Karpas-422 (cell line): ENCODE measurements around the gene NAPA. TPM values are rescaled to one million over a fixed set of nuclear protein-coding genes. Genes with fewer than 3 reads are reported as not detected.

Experiments used
- DNase-seq: peaks from one replicate; pipeline ENCODE4 v3.0.0-alpha.2; 2015
- H2AFZ ChIP-seq: fragments of 200-600 bp; sonication (generic); 2 replicates; pipeline ENCODE4 v1.6.1; 2014; ENCODE audit warnings: antibody characterized with exemption, low read length, mixed read lengths
- H3K27ac ChIP-seq: fragments of 200-600 bp; sonication (generic); 2 replicates; pipeline ENCODE4 v1.5.1; 2014; ENCODE audit warnings: mild to moderate bottlenecking, low read length, moderate library complexity
- H3K27me3 ChIP-seq: fragments of 200-600 bp; sonication (generic); 2 replicates; pipeline ENCODE4 v1.6.1; 2014; ENCODE audit warnings: low read length, mixed read lengths
- H3K36me3 ChIP-seq: fragments of 200-600 bp; sonication (generic); 2 replicates; pipeline ENCODE4 v1.6.1; 2014; ENCODE audit warnings: low read length, mixed read lengths; ENCODE audit not compliant: insufficient read depth
- H3K4me1 ChIP-seq: fragments of 200-600 bp; sonication (generic); 2 replicates; pipeline ENCODE4 v1.6.1; 2014; ENCODE audit warnings: mild to moderate bottlenecking, low read length, mixed read lengths
- H3K4me2 ChIP-seq: fragments of 200-600 bp; sonication (generic); 2 replicates; pipeline ENCODE4 v1.6.1; 2014; ENCODE audit warnings: low read length, low read depth, mild to moderate bottlenecking; ENCODE audit not compliant: poor library complexity, severe bottlenecking
- H3K4me3 ChIP-seq: fragments of 200-600 bp; sonication (generic); 2 replicates; pipeline ENCODE4 v1.5.1; 2014; ENCODE audit warnings: mild to moderate bottlenecking, antibody characterized with exemption, low read length, mixed read lengths
- H3K79me2 ChIP-seq: fragments of 200-600 bp; sonication (generic); 2 replicates; pipeline ENCODE4 v1.6.1; 2014; ENCODE audit warnings: mild to moderate bottlenecking, low read length, mixed read lengths
- H3K9ac ChIP-seq: fragments of 200-600 bp; sonication (generic); 2 replicates; pipeline ENCODE4 v1.6.0; 2014; ENCODE audit warnings: low read length
- H3K9me2 ChIP-seq: fragments of 200-600 bp; sonication (generic), shearing (Covaris generic); replicated peaks from 2 replicates; pipeline ENCODE4 v1.6.0; 2014; ENCODE audit warnings: mild to moderate bottlenecking, low read length, moderate library complexity; ENCODE audit not compliant: insufficient read depth
- H3K9me3 ChIP-seq: fragments of 300-700, 200-600 bp; sonication (generic); 2 replicates; pipeline ENCODE4 v1.6.1; 2014; ENCODE audit warnings: low read length, mixed read lengths
- H4K20me1 ChIP-seq: fragments of 200-600 bp; sonication (generic); 2 replicates; pipeline ENCODE4 v1.6.1; 2014; ENCODE audit warnings: mild to moderate bottlenecking, antibody characterized with exemption, low read length, low read depth; ENCODE audit not compliant: insufficient read depth
- total RNA-seq: library from RNA; depleted of rRNA; stranded (reverse); fragments of >200 nt; shearing (Covaris generic); gene quantifications from 2 replicates; pipeline ENCODE4 v1.2.3, GENCODE V29; 2014; ENCODE audit warnings: low replicate concordance

The NAPA gene
- total RNA-seq, 1 experiment from 2014 or later = 60.8 TPM

DNA sequence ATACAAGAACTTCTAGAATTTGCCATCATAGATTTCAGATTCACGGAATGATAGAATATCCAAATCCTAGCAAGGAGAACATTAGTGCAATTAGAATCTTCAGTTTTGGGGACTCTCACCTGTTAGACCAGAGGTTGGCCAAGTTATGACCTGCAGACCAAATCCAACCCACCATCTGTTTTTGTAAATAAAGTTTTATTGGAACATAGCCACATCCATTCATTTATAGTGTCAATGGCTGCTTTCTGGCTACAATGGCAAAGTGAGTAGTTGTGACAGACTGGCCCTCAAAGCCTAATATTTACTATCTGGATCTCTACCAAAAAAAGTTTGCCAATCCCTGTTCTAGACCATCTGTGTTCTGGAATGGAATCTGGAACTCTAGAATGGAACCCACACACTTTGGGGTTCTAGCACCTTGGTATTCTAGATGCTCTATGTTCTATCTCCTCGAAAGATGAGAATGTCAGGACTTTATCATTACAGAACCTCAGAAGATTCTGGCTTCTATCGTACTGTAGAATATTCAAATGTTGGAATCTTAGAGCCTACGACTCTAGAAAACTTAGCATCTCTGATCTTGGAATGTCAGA lies 33.3 kb downstream of the NAPA start:
- Histone ChIP-seq H3K9ac (no peak overlapping the region), H3K36me3 (no peaks in the 10 kb centered on the region), H3K27ac (no peak overlapping the region), H3K9me3 (no peaks in the 10 kb centered on the region), H3K27me3 (no peaks in the 10 kb centered on the region), H3K79me2 (no peaks in the 10 kb centered on the region; the same call in 1 of the 2 replicates), H3K4me2 (no peak overlapping the region), H4K20me1 (no peaks in the 10 kb centered on the region), H3K9me2 (no peaks in the 10 kb centered on the region), H3K4me3 (no peak overlapping the region), H3K4me1 (peaks cover 10% of the 10 kb centered on the region), H2AFZ (no peak overlapping the region)
- no peak for DNase-seq

DNA sequence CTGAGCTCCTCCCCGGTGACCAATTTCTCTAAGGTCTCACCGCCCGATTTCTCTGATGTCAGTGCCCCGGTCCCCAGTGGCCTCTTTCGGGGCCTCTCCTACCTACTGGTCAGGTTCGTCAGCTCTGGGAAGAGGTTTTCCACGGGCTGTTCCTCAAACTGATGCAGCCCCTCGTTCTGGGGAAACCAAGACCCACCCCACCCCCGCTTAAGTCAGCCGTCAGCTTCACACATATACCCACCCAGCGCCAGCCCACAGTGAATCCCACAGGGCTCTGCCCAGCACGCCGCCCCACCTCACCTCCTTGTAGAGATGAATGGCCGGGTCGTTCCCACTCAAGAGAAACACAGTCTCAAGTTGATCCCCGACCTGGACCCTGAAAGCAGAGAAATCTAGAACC lies 34.2 kb downstream of the NAPA start:
- no peak overlapping the region for H3K27ac ChIP-seq
- H3K4me1 ChIP-seq = peaks cover 10% of the 10 kb centered on the region
- H3K9me2 ChIP-seq = no peaks in the 10 kb centered on the region
- H3K4me2 ChIP-seq = no peak overlapping the region
- no peaks in the 10 kb centered on the region for H3K27me3 ChIP-seq
- no peaks in the 10 kb centered on the region for H3K9me3 ChIP-seq
- no peaks in the 10 kb centered on the region for H3K36me3 ChIP-seq
- no peaks in the 10 kb centered on the region; the same call in 1 of the 2 replicates for H3K79me2 ChIP-seq
- H2AFZ ChIP-seq = no peak overlapping the region
- H3K9ac ChIP-seq = no peak overlapping the region
- no peak for DNase-seq
- no peaks in the 10 kb centered on the region for H4K20me1 ChIP-seq
- H3K4me3 ChIP-seq = no peak overlapping the region

GRCh38 chr19:47479701-47480503 lies 35.0 kb downstream of the NAPA start:
- no peaks in the 10 kb centered on the region for H3K36me3 ChIP-seq
- no peaks in the 10 kb centered on the region for H4K20me1 ChIP-seq
- H3K4me2 ChIP-seq = no peak overlapping the region

DNA sequence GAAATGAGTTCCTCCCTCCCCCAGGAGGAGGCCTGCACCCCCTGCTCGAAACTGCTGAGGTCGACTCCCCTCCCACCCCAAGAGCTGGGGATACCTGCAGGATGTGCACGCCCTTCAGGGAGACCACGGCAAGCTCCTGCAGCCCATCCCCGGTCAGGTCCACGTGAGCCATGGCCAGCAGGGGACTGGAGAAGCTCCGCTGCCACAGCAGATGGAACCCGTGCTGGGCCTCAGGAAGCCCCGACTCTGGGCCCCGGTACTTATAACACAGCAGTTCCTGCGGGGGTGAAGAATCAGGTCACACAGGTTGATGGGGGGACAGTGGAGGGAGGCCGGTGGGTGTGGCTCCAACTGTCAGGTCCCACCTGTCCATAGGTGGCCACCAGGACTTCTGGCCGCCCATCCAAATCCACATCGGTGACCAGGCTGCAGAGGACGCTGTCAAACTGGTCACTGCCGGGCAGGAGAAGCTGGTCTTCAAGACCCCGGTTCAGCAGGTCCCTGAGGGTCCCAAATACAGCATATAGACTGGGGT lies 38.4 kb downstream of the NAPA start:
- no peak overlapping the region for H3K27ac ChIP-seq
- H3K9me2 ChIP-seq = no peaks in the 10 kb centered on the region
- no peaks in the 10 kb centered on the region for H3K36me3 ChIP-seq
- no peak for DNase-seq
- H3K79me2 ChIP-seq = no peaks in the 10 kb centered on the region
- H3K27me3 ChIP-seq = no peaks in the 10 kb centered on the region
- no peaks in the 10 kb centered on the region for H3K4me1 ChIP-seq
- no peak overlapping the region for H2AFZ ChIP-seq
- no peak overlapping the region for H3K4me3 ChIP-seq
- no peak overlapping the region for H3K9ac ChIP-seq
- no peaks in the 10 kb centered on the region for H4K20me1 ChIP-seq
- H3K4me2 ChIP-seq = no peak overlapping the region
- no peaks in the 10 kb centered on the region for H3K9me3 ChIP-seq

More at GRCh38 chr19:47479701-47480503, 35.0 kb downstream of the NAPA start:
- no peaks in the 10 kb centered on the region for H3K27me3 ChIP-seq
- no peaks in the 10 kb centered on the region; the same call in 1 of the 2 replicates for H3K79me2 ChIP-seq
- no peak for DNase-seq
- no peaks in the 10 kb centered on the region for H3K9me3 ChIP-seq
- no peak overlapping the region for H3K27ac ChIP-seq
- H2AFZ ChIP-seq = no peak overlapping the region
- no peak overlapping the region for H3K4me3 ChIP-seq
- H3K4me1 ChIP-seq = peaks cover 2% of the 10 kb centered on the region
- no peak overlapping the region for H3K9ac ChIP-seq
- no peaks in the 10 kb centered on the region for H3K9me2 ChIP-seq

DNA sequence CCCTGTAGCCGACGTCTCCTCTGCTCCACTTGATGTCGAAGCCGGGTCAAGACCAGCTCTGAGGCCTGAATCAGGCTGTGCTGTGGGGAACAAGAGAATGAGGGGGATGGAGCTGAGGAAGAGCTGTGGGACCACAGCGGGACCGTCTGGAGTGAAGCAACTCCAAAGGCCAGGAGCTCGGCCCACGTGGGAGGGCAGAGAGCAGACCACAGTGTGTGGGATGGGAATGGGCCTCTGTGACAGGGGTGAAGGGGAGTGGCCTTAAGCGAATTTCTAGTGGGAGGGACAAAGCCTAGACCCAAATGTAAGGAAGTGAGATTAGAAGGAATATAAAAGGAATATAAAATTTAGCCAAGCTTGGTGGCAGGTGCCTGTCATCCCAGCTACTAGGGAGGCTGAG lies 39.4 kb downstream of the NAPA start:
- no peak overlapping the region for H3K9ac ChIP-seq
- H3K4me3 ChIP-seq = no peak overlapping the region
- no peak overlapping the region for H3K4me2 ChIP-seq
- H3K36me3 ChIP-seq = no peaks in the 10 kb centered on the region
- no peaks in the 10 kb centered on the region for H3K9me2 ChIP-seq
- H3K27ac ChIP-seq = no peak overlapping the region
- no peaks in the 10 kb centered on the region for H3K79me2 ChIP-seq
- H3K4me1 ChIP-seq = no peaks in the 10 kb centered on the region
- no peak overlapping the region for H2AFZ ChIP-seq
- H3K27me3 ChIP-seq = no peaks in the 10 kb centered on the region
- no peak for DNase-seq
- no peaks in the 10 kb centered on the region for H4K20me1 ChIP-seq
- no peaks in the 10 kb centered on the region for H3K9me3 ChIP-seq

DNA sequence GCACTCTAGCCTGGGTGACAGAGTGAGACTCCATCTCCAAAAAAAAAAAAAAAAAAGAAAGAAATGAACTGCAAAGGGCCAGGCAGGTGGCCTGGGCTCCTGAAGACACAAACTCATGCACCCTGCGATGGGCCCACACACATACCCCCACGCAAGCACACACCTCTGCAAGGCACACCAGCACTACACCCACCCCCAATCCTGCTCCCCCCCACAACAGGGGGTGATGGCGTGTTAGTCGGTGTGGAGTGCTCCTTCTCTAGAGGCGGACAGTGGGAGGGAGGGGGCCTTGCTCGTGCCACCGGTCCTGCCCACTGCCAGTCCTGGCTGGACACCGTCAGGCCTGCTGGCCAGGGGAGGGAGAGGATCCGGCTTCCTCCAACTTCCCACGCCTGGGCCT lies 41.5 kb downstream of the NAPA start:
- H3K27me3 ChIP-seq = no peaks in the 10 kb centered on the region
- no peak overlapping the region for H3K27ac ChIP-seq
- H3K9me2 ChIP-seq = no peaks in the 10 kb centered on the region

DNA sequence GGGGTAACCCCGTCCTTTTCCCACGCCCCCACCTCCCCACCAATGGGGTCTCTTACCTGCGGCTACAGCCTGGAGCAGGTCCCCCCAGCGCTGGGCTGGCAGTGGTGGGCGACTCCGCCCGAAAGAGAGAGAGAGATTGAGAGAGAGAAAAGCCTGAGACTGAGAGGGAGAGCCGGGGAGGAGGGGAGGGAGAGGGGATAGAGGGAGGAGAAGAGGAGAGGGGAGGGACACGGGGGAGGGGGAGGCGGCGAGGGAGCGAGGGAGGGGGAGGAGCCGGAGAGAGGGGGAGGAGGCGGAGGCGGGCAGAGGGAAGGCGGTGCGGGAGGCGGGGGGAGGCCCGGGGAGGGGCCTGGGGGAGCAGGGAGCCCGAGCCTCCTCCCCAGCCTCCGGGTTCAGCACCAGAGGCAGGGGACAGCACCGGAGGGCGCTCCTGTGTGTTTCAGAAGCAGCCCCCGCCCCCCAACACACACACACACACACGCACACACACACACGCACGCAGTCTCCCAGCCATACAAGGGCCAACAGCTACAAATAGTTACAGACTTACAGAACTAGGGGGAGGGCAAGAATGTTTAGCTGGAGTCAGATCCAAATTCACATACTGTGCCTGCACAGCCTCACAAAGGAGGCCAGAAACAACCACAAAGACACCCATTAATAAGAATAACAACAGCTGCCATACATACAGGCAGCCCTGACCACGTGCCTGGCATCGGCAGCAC lies 43.0 kb downstream of the NAPA start, which contains the start of gene SLC8A2:
Gene SLC8A2, minus strand, starts transcription at position 161 of the 725 bp plus-strand sequence. CDS start 5,490 bp downstream, outside the sequence.
- DNase-seq = peak; percentile 89
- Histone ChIP-seq H3K4me1 (no peaks in the 10 kb centered on the region), H3K9ac (no peak within 1 kb of the TSS), H3K27ac (no peak within 1 kb of the TSS), H3K9me2 (no peaks in the 10 kb centered on the region), H3K4me2 (no peak within 1 kb of the TSS), H3K36me3 (no peaks in the 10 kb centered on the region), H2AFZ (no peak within 1 kb of the TSS), H4K20me1 (no peaks in the 10 kb centered on the region), H3K79me2 (no peaks in the 10 kb centered on the region), H3K9me3 (no peaks in the 10 kb centered on the region), H3K27me3 (no peaks in the 10 kb centered on the region), H3K4me3 (no peak within 1 kb of the TSS)

More for the DNA sequence above, 41.5 kb downstream of the NAPA start:
- no peak overlapping the region for H3K4me2 ChIP-seq
- no peak overlapping the region for H3K9ac ChIP-seq
- no peaks in the 10 kb centered on the region for H3K36me3 ChIP-seq
- H2AFZ ChIP-seq = no peak overlapping the region
- no peak overlapping the region for H3K4me3 ChIP-seq
- H3K4me1 ChIP-seq = no peaks in the 10 kb centered on the region
- H3K9me3 ChIP-seq = no peaks in the 10 kb centered on the region
- DNase-seq = no peak
- H3K79me2 ChIP-seq = no peaks in the 10 kb centered on the region
- H4K20me1 ChIP-seq = no peaks in the 10 kb centered on the region

GRCh38 chr19:47471381-47471732 lies 43.5 kb downstream of the NAPA start:
- H3K9ac ChIP-seq = no peak overlapping the region
- no peaks in the 10 kb centered on the region for H3K9me2 ChIP-seq
- H3K27ac ChIP-seq = no peak overlapping the region
- H3K4me2 ChIP-seq = no peak overlapping the region
- H3K4me1 ChIP-seq = no peaks in the 10 kb centered on the region
- H3K4me3 ChIP-seq = no peak overlapping the region
- DNase-seq = no peak
- H4K20me1 ChIP-seq = no peaks in the 10 kb centered on the region
- H2AFZ ChIP-seq = no peak overlapping the region
- H3K36me3 ChIP-seq = no peaks in the 10 kb centered on the region
- no peaks in the 10 kb centered on the region for H3K9me3 ChIP-seq
- no peaks in the 10 kb centered on the region for H3K27me3 ChIP-seq
- H3K79me2 ChIP-seq = no peaks in the 10 kb centered on the region
